ENCODE data around the gene TGM4.

- no peak for TF ChIP-seq POLR2A (IDR thresholded peaks at IDR 0.05; ENCODE audit: low read depth, low read length)
- no peak for TF ChIP-seq POLR2AphosphoS5 (IDR thresholded peaks at IDR 0.05; ENCODE audit: low read depth, low read length)
Observed at GRCh38 chr3:44918087-44918486, 43.7 kb downstream of the TGM4 start.

Data from GM12892 (cell line).